HG02763 (cell line): ENCODE data around the gene FAM184B.

Source experiments
- ATAC-seq: cut with Tn5 transposase; IDR thresholded peaks from one replicate; pipeline ENCODE4 v1.9.1; 2021; ENCODE audit warnings: mild to moderate bottlenecking, moderate library complexity; ENCODE audit not compliant: unreplicated experiment

FAM184B gene

DNA sequence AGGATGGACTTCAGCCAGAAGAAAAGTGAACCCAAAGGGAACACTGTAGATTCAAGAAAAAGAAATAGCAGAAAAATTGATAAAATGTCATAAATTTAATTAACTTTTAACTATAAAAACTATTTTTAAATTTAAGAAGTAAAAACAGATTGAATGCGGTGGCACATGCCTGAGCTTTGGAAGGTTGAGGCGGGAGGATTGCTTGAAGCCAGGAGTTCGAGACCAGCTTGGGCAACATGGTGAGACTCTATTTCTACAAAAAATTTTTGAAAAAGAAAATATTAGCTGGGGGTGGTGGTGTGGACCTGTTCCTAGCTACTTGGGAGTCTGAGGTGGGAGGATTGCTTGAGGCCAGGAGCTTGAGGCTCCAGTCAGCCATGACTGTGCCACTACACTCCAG lies 3.0 kb downstream of the FAM184B start:
- no peak for ATAC-seq

DNA sequence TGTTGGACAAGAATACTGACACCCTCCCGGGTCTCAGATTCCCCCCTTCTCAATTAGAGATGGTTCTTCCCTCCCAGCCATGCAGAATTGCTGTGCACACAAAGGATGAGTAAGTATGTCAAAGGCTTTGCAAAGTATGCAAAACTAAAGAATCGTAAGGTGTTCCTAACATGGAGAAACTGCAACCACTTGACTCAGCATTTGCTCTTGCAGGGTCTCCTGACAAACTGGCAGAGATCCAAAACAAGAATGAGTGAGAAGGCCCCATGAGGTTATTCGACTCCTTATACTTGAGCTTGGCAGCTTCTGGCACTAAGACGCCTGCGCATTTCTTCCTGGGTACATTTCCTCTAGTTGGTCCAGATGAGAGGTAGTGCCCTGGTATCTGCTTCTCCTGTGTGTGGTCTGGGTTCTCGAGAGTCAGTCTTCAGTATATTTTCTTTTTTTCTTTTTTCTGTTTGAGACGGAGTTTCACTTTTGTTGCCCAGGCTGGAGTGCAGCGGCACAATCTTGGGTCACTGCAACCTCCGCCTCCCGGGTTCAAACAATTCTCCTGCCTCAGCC lies 8.2 kb downstream of the FAM184B start:
- no peak for ATAC-seq

DNA sequence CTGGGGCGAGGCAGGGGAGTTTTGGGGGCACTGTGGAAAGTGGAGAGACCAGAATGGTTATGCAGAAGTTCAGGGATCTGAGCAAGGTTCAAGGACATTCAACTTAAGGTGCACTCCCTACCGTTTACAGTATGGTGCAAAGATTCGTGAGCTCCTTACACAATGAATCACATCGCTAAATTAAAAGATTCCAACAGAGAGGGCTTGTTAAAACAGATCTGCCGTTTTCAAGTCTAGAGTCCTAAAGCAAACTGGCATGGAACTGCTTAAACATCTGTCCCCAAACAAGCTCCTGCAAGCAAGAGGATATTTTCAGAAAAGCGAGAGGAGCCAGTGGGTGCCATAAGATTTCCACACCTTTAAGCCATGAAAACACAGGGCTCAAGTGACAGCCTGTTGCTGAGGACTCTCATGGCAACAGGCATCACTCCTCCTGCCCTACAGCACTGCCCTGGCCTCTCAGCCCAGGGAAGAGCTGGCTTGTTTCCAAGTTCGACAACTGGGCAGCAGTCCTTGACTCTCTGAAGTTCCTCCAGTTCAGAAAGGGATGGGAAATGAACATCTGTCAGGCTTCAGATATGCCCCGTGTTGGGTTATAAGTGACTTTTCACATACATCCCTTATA lies 10.0 kb downstream of the FAM184B start:
- ATAC-seq: no peak

DNA sequence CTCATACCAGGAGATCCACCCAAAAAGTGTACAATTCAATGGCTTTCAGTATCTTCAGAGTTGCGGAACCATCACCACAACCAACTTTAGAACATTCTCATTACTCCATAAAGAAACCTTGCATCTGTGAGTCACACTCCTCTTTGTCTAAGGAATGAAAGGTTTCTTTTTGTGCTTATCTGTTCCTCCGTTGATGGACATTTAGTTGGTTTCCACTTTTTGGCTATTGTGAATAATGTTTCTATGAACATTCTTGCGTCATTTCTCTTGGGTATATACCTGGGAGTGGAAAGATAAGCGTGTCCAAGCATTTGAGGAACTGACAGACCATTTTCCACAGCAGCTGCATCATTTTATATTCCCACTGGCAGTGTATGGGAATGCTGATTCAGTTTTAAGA lies 10.6 kb downstream of the FAM184B start:
- ATAC-seq: no peak

DNA sequence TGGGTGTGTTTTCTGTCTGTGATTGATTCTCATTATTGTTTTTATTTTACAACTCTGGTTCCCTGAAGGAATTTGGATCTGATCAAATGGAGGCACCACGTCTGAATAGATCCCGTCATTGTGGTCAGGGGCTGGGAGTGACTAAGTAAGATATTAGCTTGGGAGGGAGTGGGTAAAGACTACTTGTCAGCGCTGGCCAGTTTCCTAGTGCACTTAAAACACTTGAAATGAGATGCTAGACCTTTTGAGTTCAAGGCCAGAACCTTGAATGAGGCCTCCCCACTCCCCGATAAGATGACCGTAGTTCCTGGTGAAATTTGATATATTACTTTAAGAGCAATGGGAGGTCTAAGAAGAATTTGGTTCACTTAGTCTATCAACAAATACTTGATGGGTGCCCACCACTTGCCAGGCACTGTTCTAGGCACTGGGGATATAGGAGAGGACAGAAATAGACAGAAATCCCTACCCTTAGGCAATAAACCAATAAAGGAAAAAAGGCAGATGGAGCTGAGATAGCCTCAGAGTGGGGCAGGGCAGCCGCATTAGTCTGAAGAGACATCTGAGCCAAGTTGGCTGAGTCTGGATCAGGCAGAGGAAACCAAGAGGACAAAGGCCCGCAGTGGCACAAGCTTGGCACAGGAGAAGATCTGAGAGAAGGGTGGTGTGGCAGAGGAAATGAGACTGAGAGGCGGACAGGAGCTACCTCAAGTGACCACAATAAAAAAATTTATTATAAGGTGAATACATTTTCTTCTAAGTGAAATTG lies 11.8 kb downstream of the FAM184B start:
- ATAC-seq: no peak

DNA sequence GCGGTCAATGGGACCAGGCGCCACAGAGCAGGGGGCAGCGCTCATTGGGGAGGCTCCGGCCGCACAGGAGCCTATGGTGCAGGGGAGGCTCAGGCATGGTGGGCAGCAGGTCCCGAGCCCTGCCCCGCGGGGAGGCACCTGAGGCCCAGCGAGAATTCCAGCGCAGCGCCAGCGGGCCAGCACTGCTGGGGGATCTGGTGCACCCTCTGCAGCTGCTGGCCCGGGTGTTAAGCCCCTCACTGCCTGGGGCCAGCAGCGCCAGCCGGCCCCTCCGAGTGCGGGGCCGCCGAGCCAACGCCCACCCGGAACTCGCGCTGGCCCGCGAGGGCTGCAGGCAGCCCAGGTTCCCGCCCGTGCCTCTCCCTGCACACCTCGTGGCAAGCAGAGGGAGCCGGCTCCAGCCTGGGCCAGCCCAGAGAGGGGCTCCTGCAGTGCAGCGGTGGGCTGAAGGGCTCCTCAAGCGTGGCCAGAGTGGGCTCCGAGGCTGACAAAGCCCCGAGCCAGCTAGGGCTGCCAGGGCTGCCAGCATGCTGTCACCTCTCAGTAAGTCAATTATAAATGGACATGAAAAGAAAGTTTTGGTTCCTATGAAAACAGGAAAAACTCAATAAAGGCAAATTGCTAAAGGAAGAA lies 14.5 kb downstream of the FAM184B start:
- no peak for ATAC-seq

DNA sequence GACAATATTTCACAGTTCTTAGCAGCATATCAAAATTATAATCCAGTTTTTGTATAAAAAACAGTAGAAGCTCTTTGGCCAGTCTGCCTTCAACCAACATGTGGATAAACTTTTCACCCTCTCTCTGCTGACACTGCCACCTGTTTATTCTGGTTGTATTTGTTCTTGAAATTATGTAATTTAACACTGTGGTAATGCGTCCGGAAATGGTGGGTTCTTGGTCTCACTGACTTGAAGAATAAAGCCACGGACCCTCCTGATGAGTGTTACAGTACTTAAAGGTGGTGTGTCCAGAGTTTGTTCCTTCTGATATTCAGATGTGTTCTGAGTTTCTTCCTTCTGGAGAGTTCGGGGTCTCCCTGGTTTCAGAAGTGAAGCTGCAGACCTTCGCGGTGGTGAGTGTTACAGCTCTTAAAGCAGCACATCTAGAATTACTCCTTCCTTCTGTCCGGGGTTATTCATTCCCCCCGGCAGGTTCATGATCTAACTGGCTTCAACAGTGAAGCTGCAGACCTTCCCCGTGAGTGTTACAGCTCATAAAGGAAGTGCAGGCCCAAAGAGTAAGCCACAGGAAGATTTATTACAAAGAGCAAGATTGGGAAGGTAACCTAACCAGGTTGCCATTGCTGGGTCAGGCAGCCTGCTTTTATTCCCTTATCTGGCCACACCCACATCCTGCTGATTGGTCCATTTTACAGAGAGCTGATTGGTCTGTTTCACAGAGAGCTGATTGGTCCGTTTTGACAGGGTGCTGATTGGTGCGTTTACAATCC lies 15.7 kb downstream of the FAM184B start:
- no peak for ATAC-seq

DNA sequence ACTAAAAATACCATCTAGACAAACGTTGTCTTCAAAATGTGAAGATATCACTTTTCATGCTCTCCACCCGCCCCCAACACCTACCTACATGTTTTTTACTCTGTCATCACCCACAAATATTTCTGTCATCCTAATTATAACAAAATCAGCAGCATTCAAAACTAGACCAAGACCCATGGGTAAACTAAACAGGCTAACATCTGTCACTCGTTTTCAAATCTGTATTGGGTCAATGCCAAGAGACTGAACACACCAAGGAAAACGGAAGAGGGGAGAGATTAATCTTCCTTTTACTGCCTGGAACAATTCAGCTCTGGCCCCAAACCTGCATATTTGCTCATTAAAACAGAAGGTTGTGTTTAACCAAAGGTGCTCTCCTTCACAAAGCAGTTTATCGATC lies 17.5 kb downstream of the FAM184B start:
- no peak for ATAC-seq

DNA sequence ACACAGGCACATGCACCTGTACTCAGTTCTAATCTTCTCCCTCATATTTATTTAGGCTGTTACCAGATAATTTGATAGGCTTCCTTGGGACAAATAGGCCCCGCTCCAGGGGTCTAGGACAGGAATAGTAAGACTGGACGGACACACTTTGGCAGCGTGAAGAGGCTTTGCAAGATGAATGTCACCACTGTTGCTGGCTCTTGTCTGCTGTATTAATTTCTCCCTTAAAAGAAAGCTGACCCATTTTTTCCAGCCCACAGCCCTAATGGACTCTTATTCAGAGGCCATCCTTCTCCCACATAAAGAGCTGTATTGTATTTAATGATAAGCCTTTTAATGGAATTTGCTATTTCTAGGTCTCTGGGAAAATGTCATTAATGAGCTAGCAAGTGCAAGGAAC lies 18.0 kb downstream of the FAM184B start:
- no peak for ATAC-seq

DNA sequence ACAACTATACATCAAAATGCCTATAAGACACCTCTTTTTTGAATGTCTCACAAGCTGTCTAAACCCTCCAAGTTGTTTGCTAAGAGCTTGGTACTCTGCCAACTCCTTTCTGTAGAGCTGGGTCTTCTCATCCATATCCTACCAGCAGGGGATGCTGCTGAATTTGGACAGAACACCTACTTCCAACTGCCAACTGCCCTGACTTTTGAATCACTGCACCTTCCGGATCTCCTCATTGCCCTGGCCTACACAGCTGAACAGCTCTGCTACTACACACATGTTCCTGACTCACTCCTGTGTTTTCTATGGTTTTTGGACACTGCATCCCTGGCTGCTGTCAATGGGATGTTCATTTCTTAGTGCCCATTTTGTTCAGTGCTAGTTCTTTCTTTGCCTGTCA lies 18.7 kb downstream of the FAM184B start:
- ATAC-seq: no peak

DNA sequence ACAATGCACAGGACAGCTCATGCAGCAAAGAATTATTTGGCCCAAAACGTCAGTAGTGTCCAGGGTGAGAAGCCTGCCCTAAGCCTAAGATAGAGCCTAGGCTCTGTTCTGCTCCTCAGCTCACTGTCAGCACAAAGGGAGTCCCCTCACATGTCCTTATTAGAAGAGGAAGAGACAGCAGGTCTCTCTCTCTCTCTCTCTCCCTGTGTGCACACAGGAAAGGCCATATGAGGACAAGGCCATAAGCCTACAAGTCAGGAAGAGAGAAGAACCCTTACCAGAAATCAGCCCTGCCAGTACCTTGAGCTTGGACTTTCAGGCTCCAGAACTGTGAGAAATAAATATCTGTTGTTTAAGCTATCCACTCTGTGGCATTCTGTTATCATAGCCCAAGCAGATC lies 20.4 kb downstream of the FAM184B start:
- ATAC-seq: no peak

DNA sequence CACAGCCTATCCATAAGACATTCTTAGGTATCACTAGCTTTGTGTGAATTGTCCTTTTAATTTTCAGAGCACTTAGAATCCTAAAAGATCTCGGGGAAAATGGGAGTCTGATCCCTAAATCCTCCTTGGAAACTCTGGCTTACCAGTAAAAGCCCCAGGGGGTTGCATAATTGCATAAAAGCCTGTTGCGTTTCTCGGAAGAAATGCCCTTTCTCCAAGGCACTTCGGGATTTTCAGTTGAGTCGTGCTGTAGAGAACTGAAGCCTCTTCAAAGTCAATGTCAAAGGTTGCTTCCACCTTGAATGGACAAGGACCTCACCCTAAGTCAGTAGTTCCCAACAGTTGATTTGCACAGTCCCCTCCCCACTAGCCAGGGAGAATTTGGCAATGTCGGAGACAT lies 20.8 kb downstream of the FAM184B start:
- no peak for ATAC-seq

DNA sequence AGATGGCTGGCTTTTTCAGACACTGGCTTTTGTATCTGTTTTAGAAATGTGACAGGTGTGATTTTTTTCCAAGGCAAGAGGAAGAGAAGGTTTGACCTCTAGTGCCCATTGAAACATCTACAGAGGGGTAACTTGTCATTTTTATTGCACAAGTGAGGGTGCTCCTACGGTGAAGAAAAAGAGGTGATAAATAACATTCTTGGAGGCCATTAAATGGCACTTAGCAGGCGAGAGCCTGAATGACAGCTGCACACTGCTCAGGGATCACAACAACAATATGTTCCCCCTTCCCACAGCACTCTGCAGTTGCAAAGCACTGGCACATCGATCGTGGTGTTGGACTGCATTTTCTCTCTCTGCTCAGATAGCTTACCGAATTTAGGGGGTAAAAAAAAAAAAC lies 22.9 kb downstream of the FAM184B start:
- no peak for ATAC-seq

DNA sequence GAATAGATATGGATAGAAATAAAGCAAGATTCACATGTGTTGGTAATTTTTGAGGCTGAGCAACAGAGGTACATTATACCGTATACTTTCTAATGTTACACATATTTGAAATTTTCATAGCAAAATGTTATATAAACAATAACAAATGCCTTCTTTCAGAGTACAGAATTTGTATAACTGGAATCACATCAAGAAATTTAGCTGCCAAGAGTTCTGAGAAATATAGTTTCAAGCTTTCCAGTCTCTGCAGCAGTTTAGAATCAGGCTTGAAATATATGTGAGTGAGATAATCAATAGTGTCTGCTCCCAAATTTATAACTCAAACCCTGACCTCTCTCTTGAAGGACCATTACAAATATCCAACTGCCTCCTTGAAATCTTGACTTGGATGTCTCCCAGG lies 23.8 kb downstream of the FAM184B start:
- ATAC-seq: no peak

DNA sequence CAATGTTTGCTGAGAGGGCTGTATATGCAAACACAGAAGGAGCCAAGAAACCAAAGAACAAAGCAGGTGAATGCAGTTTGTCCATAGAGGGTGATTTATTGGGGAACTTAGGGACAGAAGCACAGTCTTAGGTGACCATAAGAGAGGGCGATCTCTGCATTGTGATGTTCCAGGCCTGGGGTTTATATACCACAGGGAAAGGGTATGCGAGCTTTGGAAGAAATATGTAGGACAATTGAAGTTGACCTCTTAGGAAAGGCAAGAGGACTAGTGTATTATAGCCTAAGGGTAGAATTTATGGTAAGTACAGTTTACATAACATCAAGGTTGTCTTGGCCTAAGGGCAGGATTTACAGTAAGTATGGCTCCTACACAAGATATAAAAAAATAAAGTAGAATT lies 27.8 kb downstream of the FAM184B start:
- no peak for ATAC-seq

DNA sequence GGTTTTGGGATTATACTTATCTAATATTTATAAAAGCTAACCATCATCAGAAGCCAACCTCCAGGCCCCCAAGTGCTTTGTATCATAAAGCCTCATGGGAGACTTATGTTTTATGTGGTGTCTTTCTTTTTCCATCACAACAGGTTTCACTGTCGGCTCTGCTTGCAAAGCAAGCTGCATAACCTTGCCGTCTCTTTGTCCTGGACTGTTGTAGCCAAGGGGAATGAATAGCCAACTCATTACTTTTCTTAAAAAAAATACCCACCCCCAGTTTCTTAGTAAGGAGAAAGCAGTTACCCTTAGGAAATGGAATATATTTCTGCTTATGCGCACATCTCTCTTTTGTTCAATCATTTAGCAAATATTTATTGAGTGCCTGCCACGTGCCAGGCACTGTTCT lies 40.7 kb downstream of the FAM184B start:
- ATAC-seq: no peak

DNA sequence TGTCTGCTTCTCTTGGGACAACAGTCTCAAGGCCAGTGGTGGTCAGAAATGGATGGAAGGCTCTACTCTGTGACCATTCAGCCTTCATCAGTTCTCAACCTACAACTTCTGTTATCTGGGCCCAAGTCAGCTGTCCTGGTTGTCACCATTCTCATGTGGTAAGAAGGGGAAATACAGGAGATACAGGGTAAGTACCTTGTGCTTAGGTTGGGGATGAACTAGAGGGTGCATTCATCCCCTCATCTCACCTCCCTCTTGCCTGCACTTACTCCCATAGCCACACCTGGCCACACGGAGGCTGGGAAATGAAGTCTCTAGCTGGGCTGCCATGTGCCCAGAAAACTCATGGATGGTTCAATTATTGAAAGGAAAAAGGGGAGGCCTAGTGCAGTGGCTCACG lies 44.9 kb downstream of the FAM184B start:
- ATAC-seq: no peak

DNA sequence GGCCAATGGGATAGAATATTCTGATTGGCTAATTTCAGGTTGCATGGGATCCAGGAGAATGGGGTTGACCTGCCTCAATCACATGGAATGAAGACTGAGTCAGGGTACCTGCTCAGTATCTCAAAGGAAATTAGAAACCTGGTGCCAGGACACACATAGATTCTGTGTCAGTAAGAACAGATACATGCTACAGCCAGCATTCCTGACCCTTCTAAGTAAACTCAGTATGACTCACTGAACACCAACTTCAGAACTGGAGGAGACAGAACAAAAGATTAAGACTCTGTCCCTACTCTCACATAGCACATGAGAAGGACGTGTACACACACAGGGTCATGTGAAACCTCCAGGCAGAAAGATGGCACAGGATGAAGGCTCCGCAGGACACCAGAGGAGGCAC lies 54.5 kb downstream of the FAM184B start:
- no peak for ATAC-seq

DNA sequence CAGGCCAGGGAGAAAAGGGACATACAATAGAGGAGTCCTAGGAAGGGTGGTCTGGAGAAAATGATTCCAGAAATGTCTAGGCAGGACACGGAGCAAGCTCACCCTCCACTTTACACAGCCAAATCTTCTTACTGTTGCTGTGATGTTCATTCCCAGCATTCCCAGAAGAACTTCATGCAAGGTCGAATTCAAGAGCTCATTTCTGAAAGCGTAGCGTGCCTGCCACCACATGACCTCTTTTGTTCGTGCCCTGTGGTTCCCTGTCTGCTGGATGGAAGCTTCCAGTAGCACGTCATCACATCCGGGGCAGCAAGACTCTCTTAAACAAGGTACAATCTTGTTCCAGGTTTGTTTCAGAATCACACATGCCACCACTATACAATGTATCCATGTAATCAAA lies 57.8 kb downstream of the FAM184B start:
- no peak for ATAC-seq

DNA sequence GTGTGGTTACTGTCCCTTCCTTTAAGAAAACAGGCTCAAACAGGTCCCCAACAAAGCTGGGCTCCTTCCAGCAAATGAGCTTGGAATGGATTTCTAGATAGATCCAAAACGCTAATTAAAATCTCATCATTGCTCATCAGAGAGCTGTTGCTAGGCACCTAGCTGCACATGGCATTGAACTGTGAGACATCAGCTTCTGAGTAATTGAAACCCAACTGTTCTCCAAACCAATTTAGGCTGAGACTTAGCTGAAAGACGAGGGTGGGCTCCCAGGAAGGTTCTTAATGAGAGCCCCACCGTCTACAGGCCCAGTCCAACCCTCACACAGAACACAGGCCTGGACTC lies 59.1 kb downstream of the FAM184B start:
- no peak for ATAC-seq
